GM19452 (cell line): ENCODE data around the gene MYO18A.

Source experiments
- ATAC-seq: cut with Tn5 transposase; IDR thresholded peaks from one replicate; pipeline ENCODE4 v1.9.1; 2021; ENCODE audit not compliant: unreplicated experiment

The MYO18A gene

DNA sequence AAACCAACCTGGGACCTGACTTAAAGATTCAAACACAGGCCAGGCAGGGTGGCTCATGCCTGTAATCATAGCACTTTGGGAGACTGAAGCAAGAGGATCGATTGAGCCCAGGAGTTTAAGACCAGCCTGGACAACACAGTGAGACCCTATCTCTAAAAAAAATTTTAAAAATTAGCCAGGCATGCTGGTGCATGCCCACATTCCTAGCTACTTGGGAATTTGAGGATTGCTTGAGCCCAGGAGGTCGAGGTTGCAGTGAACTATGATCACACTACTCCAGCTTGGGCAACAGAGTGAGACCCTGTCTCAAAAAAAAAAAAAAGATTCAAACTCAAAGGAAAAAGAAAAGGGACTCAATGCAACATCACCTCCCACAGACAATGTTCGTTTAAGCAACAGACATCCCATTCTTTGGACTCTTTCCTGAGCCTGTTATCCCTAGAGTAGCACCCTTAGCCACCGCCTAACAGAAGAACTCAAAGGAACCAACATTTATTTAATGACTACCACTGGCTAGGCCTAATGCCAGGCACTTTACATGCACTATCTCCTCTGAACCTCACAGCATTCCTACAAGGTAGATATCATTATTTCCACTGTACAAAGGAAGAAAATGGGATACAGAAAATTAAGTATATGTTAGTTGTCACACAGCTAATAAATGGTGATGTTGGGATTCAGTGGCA, 12.7 kb downstream of the MYO18A start:
- no peak for ATAC-seq

GRCh38 chr17:29166507-29166887, 13.7 kb downstream of the MYO18A start:
- ATAC-seq = no peak

DNA sequence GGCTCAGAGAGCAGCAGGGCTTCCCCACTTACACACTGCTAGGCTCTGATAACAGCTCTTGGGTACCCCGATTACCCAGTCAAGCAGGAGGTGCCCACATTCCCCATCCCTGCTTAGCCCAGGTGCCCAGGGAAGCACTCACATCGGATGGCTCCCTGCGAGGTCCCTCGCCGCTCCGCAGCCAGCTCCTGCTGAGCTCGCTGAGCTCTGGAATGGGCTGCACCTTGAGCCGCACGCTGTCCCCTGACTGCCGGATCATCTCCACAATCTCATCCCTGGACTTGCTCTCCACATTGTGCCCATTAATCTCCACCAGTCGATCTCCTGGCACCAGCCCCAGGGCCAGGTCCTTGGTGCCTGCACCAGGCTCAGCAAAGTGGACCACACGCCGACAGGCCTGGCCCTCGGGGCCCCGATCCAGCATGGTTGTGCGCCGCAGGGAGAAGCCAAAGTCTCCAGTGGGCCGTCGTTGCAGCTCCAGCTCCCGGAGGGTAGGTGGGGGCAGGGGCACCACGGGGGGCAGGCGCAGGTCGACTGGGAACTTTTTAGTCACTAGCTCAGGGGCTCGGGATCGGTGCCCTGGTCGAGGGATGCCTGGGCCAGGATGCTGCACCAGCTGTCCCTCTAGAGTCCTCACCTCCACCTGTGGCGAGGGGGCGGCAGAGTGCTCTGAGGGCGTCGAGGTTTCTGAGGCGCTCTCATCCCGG, 14.2 kb downstream of the MYO18A start:
- no peak for ATAC-seq

GRCh38 chr17:29165261-29165660, 14.9 kb downstream of the MYO18A start:
- no peak for ATAC-seq

GRCh38 chr17:29163563-29163962, 16.6 kb downstream of the MYO18A start:
- ATAC-seq = no peak

- no peak for ATAC-seq
Measured at GRCh38 chr17:29162909-29163341, 17.3 kb downstream of the MYO18A start.

GRCh38 chr17:29162082-29162908, 17.9 kb downstream of the MYO18A start:
- no peak for ATAC-seq

GRCh38 chr17:29160253-29160652, 19.9 kb downstream of the MYO18A start:
- no peak for ATAC-seq

DNA sequence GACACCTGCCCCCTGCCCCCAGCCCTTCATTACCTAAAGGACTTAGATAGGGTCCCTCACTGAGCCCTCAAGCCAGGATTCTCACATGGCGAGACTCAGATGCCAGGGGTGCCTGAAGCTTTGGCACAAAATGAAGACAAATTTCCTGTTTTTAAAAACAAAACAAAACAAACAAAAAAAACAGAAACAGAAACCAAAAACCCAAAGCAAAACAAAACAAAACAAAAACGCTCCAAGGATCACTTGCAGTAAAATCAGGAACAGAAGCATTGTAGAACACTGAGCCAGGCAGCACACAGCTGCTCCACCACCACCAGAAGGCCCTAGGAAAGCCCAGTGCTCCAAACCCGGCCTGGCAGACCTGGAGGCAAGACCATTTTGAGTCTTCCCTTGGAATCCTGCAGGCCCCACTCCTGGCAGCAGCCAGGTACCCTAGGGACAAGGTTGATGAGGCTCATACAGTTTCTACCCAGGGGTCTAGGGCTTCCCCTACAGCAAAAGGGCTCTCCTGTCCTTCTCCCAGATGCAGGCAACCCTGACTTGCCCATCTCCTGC, 20.8 kb downstream of the MYO18A start:
- ATAC-seq = no peak

- no peak for ATAC-seq
Measured at GRCh38 chr17:29158488-29159275, 21.5 kb downstream of the MYO18A start.

DNA sequence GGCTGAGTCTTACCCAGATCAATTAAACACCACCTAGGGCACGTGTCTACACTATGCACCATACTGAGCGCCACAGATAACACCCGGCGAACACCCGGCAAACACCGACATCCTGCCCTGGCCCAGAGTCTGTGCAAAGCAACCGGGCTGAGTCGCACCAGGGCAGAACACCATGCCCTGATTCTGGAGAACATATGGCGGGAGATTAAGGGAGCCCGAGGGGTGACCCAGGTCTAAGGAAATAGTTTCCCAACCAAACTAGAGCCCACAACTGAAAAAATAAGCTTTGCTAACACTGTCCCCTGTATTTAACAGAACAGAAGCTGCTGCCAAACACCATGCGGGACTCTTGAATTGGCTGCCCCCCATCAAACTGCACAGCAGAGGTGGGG, 22.1 kb downstream of the MYO18A start:
- ATAC-seq = no peak

GRCh38 chr17:29157310-29157709, 22.9 kb downstream of the MYO18A start:
- no peak for ATAC-seq

- ATAC-seq = no peak
Measured at GRCh38 chr17:29156781-29157180, 23.4 kb downstream of the MYO18A start.

- ATAC-seq = no peak
Measured at GRCh38 chr17:29155966-29156338, 24.2 kb downstream of the MYO18A start.

GRCh38 chr17:29155227-29155965, 24.8 kb downstream of the MYO18A start:
- ATAC-seq = no peak

DNA sequence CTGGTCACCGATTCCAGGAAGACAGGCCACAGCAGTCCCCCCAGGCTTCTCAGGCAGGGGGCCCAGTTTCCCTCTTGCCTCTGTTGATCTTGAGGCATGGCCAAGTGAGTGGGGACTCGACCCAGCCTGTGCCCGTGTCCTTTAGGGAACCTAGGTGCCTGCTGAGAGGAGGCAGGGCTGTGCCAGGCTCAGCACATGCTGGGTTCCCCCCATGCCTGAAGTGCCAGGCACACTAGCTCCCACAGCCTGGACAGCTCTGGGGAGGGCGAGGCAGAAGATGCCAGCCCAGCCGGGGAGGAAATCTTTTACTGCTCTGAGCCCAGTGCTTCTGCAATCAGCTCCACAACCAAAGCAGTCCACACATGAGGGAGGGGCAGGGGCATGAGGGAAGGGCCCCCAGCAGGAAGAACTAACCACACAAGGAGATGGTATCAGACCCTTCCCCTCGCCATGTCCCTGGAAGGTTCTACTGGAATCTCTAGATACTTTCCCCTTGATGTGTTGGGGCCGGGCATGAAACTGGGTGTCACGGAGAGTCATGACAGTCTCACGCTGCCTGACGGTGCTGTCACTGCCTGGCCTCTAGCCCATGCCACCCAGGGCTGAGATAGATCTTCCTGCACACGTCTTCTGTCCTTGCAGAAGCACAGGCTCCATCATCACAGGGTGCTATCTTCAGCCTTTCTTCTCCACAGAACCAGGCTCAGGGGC, 25.5 kb downstream of the MYO18A start:
- no peak for ATAC-seq

DNA sequence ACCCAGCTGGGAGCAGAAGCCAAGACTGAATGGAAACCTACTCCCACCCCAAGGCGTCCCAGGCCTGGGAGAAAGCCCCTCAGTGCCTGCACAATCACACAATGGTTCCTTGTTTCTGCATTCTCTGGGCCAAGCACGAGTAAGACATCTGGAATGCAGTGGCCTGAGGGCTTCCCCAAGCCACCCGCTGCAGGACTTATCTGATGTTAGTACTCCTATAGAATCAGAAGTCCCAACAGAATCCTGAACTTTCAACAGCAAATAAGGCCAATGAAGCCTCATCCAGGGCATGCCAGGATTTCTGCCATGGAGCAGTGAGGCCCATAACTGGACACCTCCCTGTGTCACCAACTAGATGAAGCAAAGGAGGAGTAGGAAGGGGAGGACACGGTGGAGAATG, 28.6 kb downstream of the MYO18A start:
- no peak for ATAC-seq

DNA sequence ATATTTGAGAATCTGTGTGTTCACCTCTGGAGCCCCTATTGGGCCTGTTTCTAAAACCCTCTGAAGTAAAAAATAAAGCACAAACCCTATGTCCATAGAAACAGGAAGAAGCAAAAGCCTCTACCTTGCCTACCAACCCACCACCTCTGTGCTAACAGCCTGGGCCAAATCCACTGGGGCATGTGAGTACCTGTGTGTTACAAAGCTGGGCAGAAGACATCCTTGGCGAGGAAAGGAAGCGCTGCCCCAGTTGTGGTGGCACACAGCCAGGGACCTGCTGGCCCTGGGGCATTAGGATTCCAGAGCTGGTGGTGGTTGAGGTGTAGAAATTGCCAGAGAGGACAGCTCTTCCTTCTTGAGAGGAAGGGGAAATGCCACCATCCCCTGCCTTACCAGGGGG, 30.0 kb downstream of the MYO18A start:
- ATAC-seq = no peak

DNA sequence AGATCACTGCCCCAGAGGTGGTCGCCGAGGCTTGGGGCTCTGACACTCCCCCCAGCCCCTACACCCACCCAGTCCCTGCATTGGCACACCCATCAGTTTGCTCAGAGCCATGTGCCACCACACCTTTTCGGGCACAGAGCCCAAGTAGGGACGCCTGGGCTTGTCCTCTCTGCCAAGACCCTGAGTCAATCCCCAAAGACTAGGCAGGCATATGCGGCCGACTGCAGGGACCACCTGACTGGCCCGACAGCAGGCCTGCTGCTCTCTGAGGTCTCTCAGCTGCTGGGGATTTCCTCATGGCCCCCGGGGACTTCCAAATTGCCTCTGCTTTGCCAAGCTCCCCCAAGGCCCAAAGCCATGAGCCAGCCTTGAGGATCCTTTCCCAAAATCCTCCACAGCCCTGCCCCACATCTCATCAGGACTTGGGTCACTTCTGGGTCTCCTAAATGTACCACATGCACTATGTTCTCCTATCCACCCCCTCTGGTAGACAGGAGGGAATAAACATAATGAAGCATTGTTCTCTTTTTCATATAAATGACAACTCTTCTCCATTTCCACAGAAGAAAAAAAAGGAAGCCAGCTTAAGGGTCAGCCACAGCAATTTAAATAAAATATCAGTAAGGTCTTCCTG, 30.6 kb downstream of the MYO18A start:
- no peak for ATAC-seq
